HG02759 (cell line): ENCODE data around the gene E2F2.
A peak's percentile ranks its signal among the peaks of the same experiment; 100 is the strongest.
"Not testable (repeated sequence)": the region's sequence is repeated elsewhere in the genome, so short reads cannot be mapped to it uniquely, and the experiment has no call there.

Experiments used
- ATAC-seq: cut with Tn5 transposase; IDR thresholded peaks from one replicate; pipeline ENCODE4 v1.9.1; 2021; ENCODE audit warnings: mild to moderate bottlenecking, moderate library complexity; ENCODE audit not compliant: unreplicated experiment

The E2F2 gene

DNA sequence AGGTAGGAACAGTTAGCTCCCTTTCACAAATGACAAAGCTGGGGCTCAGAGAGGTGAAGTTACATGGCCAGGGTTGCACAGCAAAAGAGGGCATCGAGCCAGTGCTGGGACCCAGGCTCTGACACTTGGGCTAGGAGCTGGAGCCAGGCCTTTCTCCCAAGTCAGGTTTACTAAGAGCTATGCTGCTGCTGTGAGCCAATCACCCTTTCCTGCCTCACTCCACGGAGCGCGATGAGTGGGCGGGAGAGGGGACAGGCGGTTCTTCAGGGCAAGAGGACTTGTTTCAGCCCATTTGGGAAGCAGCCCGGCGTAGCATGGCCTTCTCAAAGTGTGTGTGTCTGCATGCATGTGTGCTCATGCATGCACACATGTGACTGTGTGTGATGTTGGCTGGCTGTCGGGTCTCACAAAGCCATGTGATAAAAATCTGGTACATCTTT lies 17.7 kb upstream of the E2F2 start:
- no peak for ATAC-seq

DNA sequence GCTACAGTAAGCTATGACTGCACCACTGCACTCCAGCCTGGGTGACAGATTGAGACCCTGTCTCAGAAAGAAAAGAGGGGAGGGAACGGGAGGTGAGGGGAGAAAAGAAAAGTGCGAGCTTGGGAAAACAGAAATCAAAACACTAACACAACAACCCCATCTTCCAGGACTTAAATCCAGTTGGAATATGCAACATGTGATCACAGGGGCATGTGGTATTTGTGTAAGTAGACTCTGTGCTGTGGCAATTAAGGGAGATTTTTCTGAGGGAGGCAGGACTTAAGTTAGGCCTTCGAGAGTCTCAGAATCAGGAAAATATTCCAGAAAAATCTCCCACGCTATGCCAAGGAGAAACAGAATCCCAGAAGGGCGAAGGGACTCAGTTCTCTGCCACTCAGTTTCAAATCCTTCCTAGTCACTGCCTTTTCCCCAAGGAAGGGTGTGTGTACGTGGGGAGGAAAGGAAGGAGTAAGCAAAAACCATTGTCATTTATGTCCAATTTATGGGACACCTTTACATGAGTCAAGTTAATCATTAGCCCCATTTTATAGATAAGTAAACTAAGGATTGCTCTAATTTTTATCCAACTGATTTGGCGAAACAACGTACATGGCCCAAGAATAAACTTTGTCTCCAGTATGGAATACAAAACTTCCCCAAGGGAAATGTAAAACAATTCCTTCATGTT lies 16.0 kb upstream of the E2F2 start:
- no peak for ATAC-seq

GRCh38 chr1:23545851-23546250 lies 14.8 kb upstream of the E2F2 start:
- ATAC-seq: no peak

DNA sequence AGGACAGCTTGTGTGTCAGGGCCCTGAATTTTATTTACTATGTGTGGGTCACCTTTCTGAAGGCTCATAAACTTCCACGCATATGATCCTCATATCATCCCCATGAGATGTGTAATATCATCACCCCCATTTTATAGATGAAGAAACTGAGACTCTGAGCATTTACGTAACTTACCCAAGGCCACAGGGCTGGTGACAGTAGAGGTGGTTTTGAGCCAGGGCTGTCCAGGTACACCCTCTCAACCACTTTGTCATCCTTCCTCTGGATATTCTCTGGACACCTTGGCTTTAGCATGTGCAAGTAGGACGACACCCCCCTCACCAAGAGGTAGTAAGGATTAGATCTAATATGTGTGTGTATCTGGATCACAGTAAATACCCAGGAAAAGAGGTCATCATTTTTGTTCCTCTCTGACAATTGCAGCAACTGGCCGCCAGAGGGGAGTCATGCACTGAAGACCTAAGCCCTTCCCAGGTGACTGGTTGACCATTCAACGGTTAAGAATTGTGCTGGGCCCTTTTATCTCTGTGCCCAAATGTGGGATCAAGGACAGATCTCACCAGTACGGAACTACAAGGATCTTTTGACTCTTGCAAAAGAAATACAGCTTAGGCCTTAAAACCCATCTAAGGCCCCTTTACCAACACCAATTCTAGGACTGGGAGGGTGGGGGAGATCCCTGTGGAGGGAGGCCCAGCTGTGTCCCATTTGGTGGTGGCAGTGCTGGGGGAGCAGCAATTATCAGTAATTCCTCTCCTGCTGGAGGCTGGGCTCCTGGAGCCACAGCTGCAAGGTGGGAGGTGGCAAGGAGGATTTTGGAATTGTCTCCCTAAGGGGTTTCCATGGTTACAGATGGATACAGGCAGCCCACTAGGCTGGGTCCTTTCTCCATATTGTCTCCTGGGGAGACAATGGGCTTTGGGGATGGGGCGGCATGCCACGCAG lies 13.7 kb upstream of the E2F2 start:
- ATAC-seq: no peak

- no peak for ATAC-seq
Measured at GRCh38 chr1:23543707-23544443, 12.8 kb upstream of the E2F2 start.

- not testable (repeated sequence) for ATAC-seq
Measured at GRCh38 chr1:23542940-23543339, 11.9 kb upstream of the E2F2 start.

GRCh38 chr1:23539698-23540266 lies 8.7 kb upstream of the E2F2 start:
- ATAC-seq: peak; percentile 86

- no peak for ATAC-seq
Measured at GRCh38 chr1:23537296-23537973, 6.4 kb upstream of the E2F2 start.

DNA sequence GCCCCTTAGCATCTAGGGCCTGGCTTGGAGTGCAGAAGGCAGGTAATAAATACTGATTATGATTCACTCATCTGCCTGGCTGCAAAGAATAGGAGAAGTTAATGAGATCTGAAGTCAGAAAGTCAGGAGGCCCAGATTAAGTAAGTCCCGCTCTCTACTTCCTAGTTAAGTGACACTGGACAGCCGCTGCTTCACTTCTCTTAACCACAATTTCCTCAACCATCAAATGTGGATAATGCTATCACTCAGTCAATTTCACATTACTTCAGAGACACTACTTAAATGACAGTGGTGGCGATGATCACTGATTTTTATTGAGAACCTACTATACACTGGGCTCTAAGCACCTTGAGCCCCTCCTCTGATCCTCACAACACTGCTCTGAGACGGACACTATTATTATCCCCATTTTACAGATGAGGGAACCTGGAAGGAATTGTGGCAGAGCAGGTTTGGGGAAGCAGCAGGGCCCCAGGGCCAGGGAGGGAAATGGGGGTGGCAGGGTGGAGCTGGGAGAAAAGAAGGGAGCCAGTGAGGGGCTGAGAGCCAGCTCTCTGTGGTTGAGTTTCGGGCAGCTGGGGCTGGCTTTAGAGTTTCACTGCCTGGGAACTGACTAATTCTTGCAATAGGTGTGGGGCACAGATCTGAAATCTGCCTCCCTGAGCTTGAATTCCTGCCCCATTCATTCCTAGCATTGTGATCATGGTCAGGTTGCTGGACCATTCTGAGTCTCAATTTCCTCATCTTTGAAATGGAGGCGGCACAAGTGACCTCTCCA lies 2.4 kb upstream of the E2F2 start:
- ATAC-seq: no peak

DNA sequence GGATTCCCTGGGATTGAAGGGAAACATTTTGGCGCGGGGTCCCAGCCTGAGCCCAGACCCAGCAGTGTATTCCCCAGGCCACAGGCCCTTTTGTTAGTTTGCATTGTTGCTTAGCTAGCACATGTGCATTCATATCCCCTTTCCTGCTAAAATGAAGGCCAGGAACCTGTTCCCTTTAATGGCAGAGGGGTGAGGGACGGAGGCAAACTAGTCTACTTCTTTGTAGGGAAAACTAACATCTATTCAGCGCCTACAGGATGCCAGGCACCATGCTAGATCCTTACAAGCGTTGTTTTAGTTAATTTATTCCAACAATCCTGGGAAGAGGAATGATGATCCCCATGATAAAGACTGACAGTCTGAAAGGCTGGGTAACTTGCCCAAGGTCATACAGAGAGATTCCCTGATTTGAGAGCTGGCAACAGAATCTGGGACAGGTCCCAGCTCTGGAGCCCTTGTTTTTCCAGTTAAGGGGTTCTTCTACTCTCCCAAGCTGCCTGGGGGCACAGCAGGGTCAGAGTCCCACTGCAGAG lies 595 bp upstream of the E2F2 start:
- no peak for ATAC-seq

DNA sequence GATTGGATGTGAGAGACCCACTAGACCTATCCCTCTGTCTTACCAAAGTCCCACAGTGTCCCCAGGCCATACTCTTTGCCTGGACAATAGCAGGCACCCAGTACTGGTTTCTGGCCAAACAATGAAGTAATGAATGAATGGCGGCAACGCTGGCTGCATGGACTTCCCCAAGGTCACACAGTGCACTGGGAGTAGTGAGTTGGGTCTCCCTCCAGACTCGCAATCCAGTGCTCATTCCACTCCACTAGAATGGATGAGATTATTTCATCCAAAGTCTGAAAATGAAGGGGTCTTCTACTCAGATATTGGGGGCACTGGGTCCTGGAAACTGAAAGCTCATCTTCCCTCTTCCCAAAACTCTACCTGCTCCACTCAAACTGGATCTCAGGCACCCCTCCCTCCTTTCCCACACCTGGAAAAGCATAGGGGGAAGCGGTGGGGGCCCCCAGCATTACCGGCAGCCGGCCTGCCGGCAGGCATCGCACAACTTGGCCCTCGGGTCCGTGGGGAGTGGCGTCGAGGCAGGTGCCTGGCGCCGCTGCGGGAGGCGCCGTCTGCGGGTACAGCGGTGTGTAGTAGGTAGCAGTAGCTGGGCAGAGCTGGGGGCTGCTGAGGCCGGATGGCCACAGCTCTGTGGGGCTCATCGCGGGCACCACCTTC lies 816 bp downstream of the E2F2 start:
- no peak for ATAC-seq

DNA sequence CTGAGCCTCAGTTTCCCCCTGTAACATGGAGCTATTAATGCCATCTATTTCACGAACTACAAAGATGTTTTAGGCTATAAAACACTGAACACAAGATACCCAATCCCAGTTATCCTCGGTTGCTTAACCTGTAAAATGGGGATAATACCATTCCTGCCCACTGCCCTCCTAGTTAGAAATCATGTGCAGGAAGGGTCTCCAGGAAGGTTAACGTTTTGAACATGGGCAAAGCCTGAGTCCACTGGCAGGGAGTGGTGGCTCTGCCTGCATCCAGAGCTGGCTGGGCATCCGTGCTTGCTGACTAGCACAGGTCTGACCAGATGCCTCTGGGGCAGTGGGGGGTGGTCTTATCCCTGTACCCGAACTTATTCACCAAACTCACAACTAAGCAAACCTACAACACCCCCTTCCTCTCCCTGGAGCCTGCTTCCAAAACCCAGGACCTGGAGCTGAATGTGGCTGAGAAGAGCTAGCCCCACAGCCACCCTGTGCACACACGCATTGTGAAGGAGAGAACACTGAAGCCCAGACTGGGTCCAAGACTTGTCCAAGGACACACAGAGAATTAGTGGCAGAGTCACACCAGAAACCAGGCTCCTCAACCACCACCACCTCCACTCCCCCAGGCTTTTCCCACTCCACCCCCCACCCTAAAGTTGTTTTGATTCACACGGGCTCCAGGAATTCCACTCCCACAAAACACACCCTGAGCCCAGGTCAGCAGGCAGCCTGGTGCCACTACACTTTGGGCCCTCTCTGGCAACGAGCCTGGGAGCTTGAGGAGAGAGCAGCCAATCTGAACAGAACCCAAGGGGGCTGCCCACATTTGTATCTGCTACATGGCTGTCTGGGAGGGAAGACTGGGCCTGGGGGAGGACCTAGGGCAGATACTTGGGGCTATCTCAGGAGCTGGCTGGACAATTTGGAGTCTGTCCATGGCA lies 1.6 kb downstream of the E2F2 start:
- ATAC-seq: no peak

GRCh38 chr1:23528250-23528978 lies 2.6 kb downstream of the E2F2 start:
- peak; percentile 42 for ATAC-seq

GRCh38 chr1:23527900-23528249 lies 3.2 kb downstream of the E2F2 start:
- ATAC-seq: no peak

GRCh38 chr1:23527366-23527765 lies 3.7 kb downstream of the E2F2 start:
- ATAC-seq: no peak

GRCh38 chr1:23526329-23527041 lies 4.5 kb downstream of the E2F2 start:
- ATAC-seq: no peak
